C4-2B (cell line): ENCODE data around the gene POLR3A.

Experiments used
- ZFX ChIP-seq: fragments of 450-650 bp; IDR thresholded peaks from 2 replicates; pipeline ENCODE4 v1.6.1; 2017
- TF ChIP-seq, protein P1 (sequence below): fragments of 450-650 bp; conservative IDR thresholded peaks from 2 replicates; pipeline ENCODE4 v1.5.1; 2017; ENCODE audit warnings: mild to moderate bottlenecking

DNA sequence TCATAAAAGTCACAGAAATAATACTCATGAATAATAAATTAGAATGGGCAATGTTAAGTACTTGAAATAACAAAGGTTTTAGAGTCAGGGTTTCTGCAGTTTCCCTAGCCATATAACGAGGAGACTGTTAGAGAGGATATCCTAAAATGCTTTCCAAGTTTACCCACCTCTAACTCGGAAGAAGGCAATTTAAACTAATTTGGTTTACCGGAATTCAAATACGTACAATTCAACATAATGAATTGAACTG, 4.0 kb upstream of the POLR3A start:
- TF ChIP-seq, protein P1, sequence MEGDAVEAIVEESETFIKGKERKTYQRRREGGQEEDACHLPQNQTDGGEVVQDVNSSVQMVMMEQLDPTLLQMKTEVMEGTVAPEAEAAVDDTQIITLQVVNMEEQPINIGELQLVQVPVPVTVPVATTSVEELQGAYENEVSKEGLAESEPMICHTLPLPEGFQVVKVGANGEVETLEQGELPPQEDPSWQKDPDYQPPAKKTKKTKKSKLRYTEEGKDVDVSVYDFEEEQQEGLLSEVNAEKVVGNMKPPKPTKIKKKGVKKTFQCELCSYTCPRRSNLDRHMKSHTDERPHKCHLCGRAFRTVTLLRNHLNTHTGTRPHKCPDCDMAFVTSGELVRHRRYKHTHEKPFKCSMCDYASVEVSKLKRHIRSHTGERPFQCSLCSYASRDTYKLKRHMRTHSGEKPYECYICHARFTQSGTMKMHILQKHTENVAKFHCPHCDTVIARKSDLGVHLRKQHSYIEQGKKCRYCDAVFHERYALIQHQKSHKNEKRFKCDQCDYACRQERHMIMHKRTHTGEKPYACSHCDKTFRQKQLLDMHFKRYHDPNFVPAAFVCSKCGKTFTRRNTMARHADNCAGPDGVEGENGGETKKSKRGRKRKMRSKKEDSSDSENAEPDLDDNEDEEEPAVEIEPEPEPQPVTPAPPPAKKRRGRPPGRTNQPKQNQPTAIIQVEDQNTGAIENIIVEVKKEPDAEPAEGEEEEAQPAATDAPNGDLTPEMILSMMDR: no peak
- TF ChIP-seq ZFX: no peak
